IMR-90 (cell line): ENCODE measurements around the gene DRD2. TPM values are rescaled to one million over a fixed set of nuclear protein-coding genes. Genes with fewer than 3 reads are reported as not detected.

Source experiments
- ATAC-seq: fragments of 200-7000 bp; cut with Tn5 transposase; 2 replicates; pipeline ENCODE4 v1.9.1; 2020; ENCODE audit warnings: low read depth, mild to moderate bottlenecking, moderate library complexity
- BruUV-seq: library from RNA; stranded (reverse); fragments of 400-500 nt; replicated peaks from 2 replicates; lab custom pipeline; 2021; lab: Mats Ljungman, UMichigan
- CTCF ChIA-PET: fragments of 300-600 bp; formaldehyde crosslinking; extraction: SDS; loops from one replicate; lab custom pipeline; 2021; ENCODE audit warnings: antibody characterized with exemption; lab: Yijun Ruan, JAX
- POLR2A ChIA-PET: fragments of 300-600 bp; sonication (Branson Sonifier 250); formaldehyde crosslinking; loops from one replicate; lab custom pipeline; 2022; ENCODE audit warnings: antibody characterized with exemption; ENCODE audit not compliant: unreplicated experiment; lab: Charles Lee
- DNase-seq: peaks from one replicate; pipeline ENCODE4 v3.0.0; 2013
- H2AFZ ChIP-seq: replicated peaks from 2 replicates; pipeline ENCODE3; 2013; ENCODE audit warnings: low read length, mild to moderate bottlenecking; ENCODE audit not compliant: poor library complexity
- H2AK5ac ChIP-seq: 2 replicates; pipeline ENCODE4 v1.6.1; 2013; ENCODE audit warnings: low read depth, low read length, inconsistent platforms
- H2AK9ac ChIP-seq: replicated peaks from 2 replicates; pipeline ENCODE3; 2013; ENCODE audit warnings: mild to moderate bottlenecking, low read depth, low read length, moderate library complexity; ENCODE audit not compliant: poor library complexity
- H2BK120ac ChIP-seq: 2 replicates; pipeline ENCODE4 v1.6.1; 2013; ENCODE audit warnings: low read depth, low read length, inconsistent platforms
- H2BK15ac ChIP-seq: 3 replicates; pipeline ENCODE4 v1.6.1; 2013; ENCODE audit warnings: low read depth, low read length, inconsistent platforms
- H2BK20ac ChIP-seq: 2 replicates; pipeline ENCODE4 v1.6.1; 2013; ENCODE audit warnings: low read depth, mild to moderate bottlenecking, inconsistent platforms, low read length, moderate library complexity
- H2BK5ac ChIP-seq: 2 replicates; pipeline ENCODE4 v1.6.1; 2013; ENCODE audit warnings: mild to moderate bottlenecking, low read depth, low read length, inconsistent platforms; ENCODE audit not compliant: poor library complexity, severe bottlenecking
- H3K14ac ChIP-seq: replicated peaks from 2 replicates; pipeline ENCODE4 v1.6.1; 2013; ENCODE audit warnings: low read depth, low read length, inconsistent platforms
- H3K18ac ChIP-seq: 2 replicates; pipeline ENCODE4 v1.6.1; 2013; ENCODE audit warnings: low read depth, low read length, control low read depth
- H3K23ac ChIP-seq: 2 replicates; pipeline ENCODE4 v1.6.1; 2013; ENCODE audit warnings: low read depth, low read length, inconsistent platforms
- H3K27ac ChIP-seq: 2 replicates; pipeline ENCODE4 v1.5.1; 2013; ENCODE audit warnings: mild to moderate bottlenecking, control low read depth, low read length; ENCODE audit not compliant: insufficient read depth
- H3K27me3 ChIP-seq: 2 replicates; pipeline ENCODE4 v1.6.1; 2013; ENCODE audit warnings: low read length; ENCODE audit not compliant: control insufficient read depth, insufficient read depth
- H3K36me3 ChIP-seq: 2 replicates; pipeline ENCODE4 v1.6.1; 2013; ENCODE audit warnings: low read length, mixed read lengths; ENCODE audit not compliant: control insufficient read depth, insufficient read depth
- H3K4ac ChIP-seq: 2 replicates; pipeline ENCODE4 v1.6.1; 2013; ENCODE audit warnings: low read depth, low read length, inconsistent platforms
- H3K4me1 ChIP-seq: 2 replicates; pipeline ENCODE4 v1.6.1; 2013; ENCODE audit warnings: low read length, mixed read lengths; ENCODE audit not compliant: control insufficient read depth, insufficient read depth
- H3K4me2 ChIP-seq: 2 replicates; pipeline ENCODE4 v1.6.1; 2013; ENCODE audit warnings: low read depth, mild to moderate bottlenecking, control low read depth, low read length, moderate library complexity
- H3K4me3 ChIP-seq: 2 replicates; pipeline ENCODE4 v1.5.1; 2013; ENCODE audit warnings: low read depth, mild to moderate bottlenecking, control low read depth, low read length, moderate library complexity; ENCODE audit not compliant: insufficient read depth
- H3K56ac ChIP-seq: 2 replicates; pipeline ENCODE4 v1.6.1; 2013; ENCODE audit warnings: low read length, inconsistent platforms; ENCODE audit not compliant: insufficient read depth; ENCODE audit errors: extremely low read depth
- H3K79me1 ChIP-seq, 2 experiments: 2 replicates each; pipeline ENCODE4 v1.6.1; 2013; ENCODE audit warnings: low read length in 2 of 2, inconsistent platforms in 1 of 2, low read depth in 1 of 2
- H3K9ac ChIP-seq: 2 replicates; pipeline ENCODE4 v1.6.1; 2013; ENCODE audit warnings: low read depth, low read length, control low read depth
- H3K9me1 ChIP-seq: 2 replicates; pipeline ENCODE4 v1.6.1; 2013; ENCODE audit warnings: low read length, inconsistent platforms; ENCODE audit not compliant: insufficient read depth
- H3K9me3 ChIP-seq: 2 replicates; pipeline ENCODE4 v1.6.1; 2013; ENCODE audit warnings: low read length; ENCODE audit not compliant: control insufficient read depth, insufficient read depth
- H4K20me1 ChIP-seq: 2 replicates; pipeline ENCODE4 v1.6.1; 2013; ENCODE audit warnings: low read length, inconsistent platforms; ENCODE audit not compliant: insufficient read depth
- H4K5ac ChIP-seq: 2 replicates; pipeline ENCODE4 v1.6.1; 2013; ENCODE audit warnings: mild to moderate bottlenecking, low read depth, low read length, control low read depth
- H4K8ac ChIP-seq, 2 experiments: 2 replicates each; pipeline ENCODE4 v1.6.1; 2013; ENCODE audit warnings: low read depth in 2 of 2, low read length in 2 of 2, control low read depth in 1 of 2, inconsistent platforms in 1 of 2
- H4K91ac ChIP-seq: 2 replicates; pipeline ENCODE4 v1.6.1; 2013; ENCODE audit warnings: low read depth, low read length, inconsistent platforms; ENCODE audit not compliant: insufficient read depth
- CHD1 ChIP-seq: IDR thresholded peaks from 2 replicates; pipeline ENCODE4 v1.6.1; 2012; ENCODE audit warnings: low read depth, low read length, improper control_type of control experiment
- CTCF ChIP-seq: conservative IDR thresholded peaks from 2 replicates; pipeline ENCODE4 v1.5.1; 2012; ENCODE audit warnings: mild to moderate bottlenecking, low read depth, low read length, improper control_type of control experiment
- ELK1 ChIP-seq: fragments of 150-350 bp; IDR thresholded peaks from 2 replicates; pipeline ENCODE4 v1.6.1; 2016; ENCODE audit warnings: low read depth, mild to moderate bottlenecking, low read length, moderate library complexity, borderline replicate concordance
- FOS ChIP-seq: fragments of 150-350 bp; IDR thresholded peaks from 2 replicates; pipeline ENCODE4 v1.6.1; 2016; ENCODE audit warnings: low read depth, low read length
- MAFK ChIP-seq: IDR thresholded peaks from 2 replicates; pipeline ENCODE4 v1.6.1; 2012; ENCODE audit warnings: low read depth, low read length, improper control_type of control experiment
- MXI1 ChIP-seq: IDR thresholded peaks from 2 replicates; pipeline ENCODE4 v1.6.1; 2012; ENCODE audit warnings: low read depth, mild to moderate bottlenecking, low read length, moderate library complexity, borderline replicate concordance
- NFE2L2 ChIP-seq: fragments of 150-350 bp; IDR thresholded peaks from 2 replicates; pipeline ENCODE4 v1.6.1; 2016; ENCODE audit warnings: low read depth, mild to moderate bottlenecking, low read length
- RCOR1 ChIP-seq: IDR thresholded peaks from 2 replicates; pipeline ENCODE4 v1.6.1; 2012; ENCODE audit warnings: mild to moderate bottlenecking, low read length, improper control_type of control experiment; ENCODE audit not compliant: insufficient replicate concordance
- RFX5 ChIP-seq: IDR thresholded peaks from 2 replicates; pipeline ENCODE4 v1.8.0; 2012; ENCODE audit warnings: low read depth, mild to moderate bottlenecking, low read length, moderate library complexity
- USF2 ChIP-seq: fragments of 150-350 bp; IDR thresholded peaks from 2 replicates; pipeline ENCODE4 v1.6.1; 2017; ENCODE audit warnings: mild to moderate bottlenecking, antibody characterized with exemption, low read length, low read depth
- WGBS, 2 experiments: methylation state at CpG; one replicate each; pipeline versions ENCODE4 v1.1.5 to v1.1.7; 2013; ENCODE audit warnings: missing lambda C conversion rate in 2 of 2; ENCODE audit not compliant: insufficient read length in 1 of 2; ENCODE audit errors: extremely low coverage in 2 of 2; 5-methylcytosine and 5-hydroxymethylcytosine counted together
- dilution Hi-C: fragments of 300-500 bp; cut with HindIII; formaldehyde crosslinking; loops from one replicate; pipeline ENCODE4 v1.14.3; 2018; ENCODE audit warnings: low sequenced_read_pairs; ENCODE audit not compliant: unreplicated experiment
- in situ Hi-C: fragments of 300-500 bp; cut with MboI; formaldehyde crosslinking; loops from 3 replicates; pipeline ENCODE4 v1.14.3; 2019; ENCODE audit warnings: low sequenced_read_pairs, inconsistent platforms, mixed read lengths
- intact Hi-C: fragments of 100-400 bp; cut with micrococcal nuclease; formaldehyde crosslinking; loops from 2 replicates; pipeline ENCODE4 v1.10.0; 2022
- polyA plus RNA-seq, 3 experiments: library from polyadenylated mRNA; depleted of rRNA; stranded (reverse); fragments of >200 nt; gene quantifications; 2 replicates each; pipeline ENCODE4 v1.2.3, GENCODE V29; 2012; ENCODE audit warnings: low replicate concordance in 1 of 3
- total RNA-seq: library from RNA; depleted of rRNA; stranded (reverse); fragments of >200 nt; gene quantifications from 2 replicates; pipeline ENCODE4 v1.2.3, GENCODE V29; 2012

Gene DRD2
- total and polyA plus RNA-seq, 2 of the 4 experiments (the other 2 are of a cell fraction): not detected

GRCh38 chr11:113408206-113408605 is 67.0 kb downstream of the DRD2 start:
- intact Hi-C loops (no loop called here), dilution Hi-C loops (no loop called here), in situ Hi-C loops (no loop called here)
- Histone ChIP-seq H3K27me3 (peaks cover 24% of the 10 kb centered on the region), H3K18ac (no peak overlapping the region), H2BK120ac (no peak overlapping the region), H3K79me1 (no peaks in the 10 kb centered on the region), H2BK20ac (no peak overlapping the region), H2AK5ac (no peak overlapping the region), H3K23ac (no peak overlapping the region), H4K91ac (no peak overlapping the region), H3K56ac (no peak overlapping the region), H3K9me3 (no peaks in the 10 kb centered on the region), H2AFZ (no peak overlapping the region), H2BK5ac (no peak overlapping the region), H3K4ac (no peak overlapping the region), H3K4me2 (no peak overlapping the region), H3K9me1 (no peaks in the 10 kb centered on the region), H3K4me3 (no peak overlapping the region), H4K20me1 (no peaks in the 10 kb centered on the region), H2BK15ac (no peak overlapping the region), H3K36me3 (no peaks in the 10 kb centered on the region), H3K27ac (no peak overlapping the region), H3K9ac (no peak overlapping the region), H2AK9ac (no peak overlapping the region), H4K8ac (no peak overlapping the region), H3K4me1 (no peaks in the 10 kb centered on the region), H3K14ac (no peak overlapping the region), H4K5ac (no peak overlapping the region)
- TF ChIP-seq USF2 (no peak), RCOR1 (no peak), CHD1 (no peak), NFE2L2 (no peak), RFX5 (no peak), MAFK (no peak), FOS (no peak), ELK1 (no peak), MXI1 (no peak), CTCF (no peak)
- no CpG with 5 or more reads among the region's 9 CpGs for WGBS, 2 experiments
- BruUV-seq: no TSS peak
- CTCF ChIA-PET: no interaction called here
- ATAC-seq: no peak
- POLR2A ChIA-PET: no interaction called here
- DNase-seq: no peak
